Fibroblast of mammary gland (primary cell): ENCODE measurements around the gene KIAA1143.

Experiments
- DNase-seq: peaks from one replicate; pipeline ENCODE4 v3.0.0-alpha.2; 2010; ENCODE audit warnings: low read depth
- H3K4me3 ChIP-seq: 2 replicates; pipeline ENCODE4 v1.5.1; 2011; ENCODE audit warnings: low read depth, mild to moderate bottlenecking, low read length, moderate library complexity; ENCODE audit not compliant: control insufficient read depth
- TF ChIP-seq, protein P1 (sequence below): conservative IDR thresholded peaks from 2 replicates; pipeline ENCODE4 v1.5.1; 2011; ENCODE audit warnings: low read depth, low read length, inconsistent platforms; ENCODE audit not compliant: control insufficient read depth, insufficient read depth

Gene KIAA1143

DNA sequence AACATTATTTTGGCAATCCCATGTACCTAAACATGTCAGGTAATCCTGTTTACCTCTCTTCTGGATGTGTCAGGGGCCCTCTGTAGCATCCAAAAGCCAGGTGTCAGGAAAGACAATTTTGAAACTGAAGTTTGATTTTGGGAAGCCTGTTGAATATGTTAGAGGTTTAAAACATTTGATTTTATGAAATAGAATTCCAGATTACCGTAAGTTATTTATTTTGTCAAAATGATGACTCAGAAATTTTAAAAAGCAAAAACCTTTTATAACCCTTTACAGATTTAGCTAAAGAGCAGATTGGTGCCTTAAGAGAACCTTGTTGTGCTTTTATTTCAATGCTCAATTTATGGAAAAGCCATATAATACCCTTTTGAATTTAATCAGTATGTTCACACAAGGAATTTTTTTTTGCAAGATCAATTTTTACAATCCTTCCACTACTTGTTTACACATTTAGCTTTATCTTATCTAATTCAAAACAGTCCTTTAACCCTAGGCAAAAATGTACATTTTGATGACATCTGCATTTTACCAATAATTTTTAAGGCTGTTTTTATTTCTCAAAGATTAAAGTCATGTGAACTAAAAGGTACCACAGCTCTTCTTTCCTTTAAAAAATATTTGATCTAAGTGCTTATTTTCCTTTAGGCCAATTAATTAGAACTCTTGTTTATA, 10.1 kb upstream of the KIAA1143 start:
- no peak for DNase-seq
- no peak overlapping the region for H3K4me3 ChIP-seq
- TF ChIP-seq, protein P1, sequence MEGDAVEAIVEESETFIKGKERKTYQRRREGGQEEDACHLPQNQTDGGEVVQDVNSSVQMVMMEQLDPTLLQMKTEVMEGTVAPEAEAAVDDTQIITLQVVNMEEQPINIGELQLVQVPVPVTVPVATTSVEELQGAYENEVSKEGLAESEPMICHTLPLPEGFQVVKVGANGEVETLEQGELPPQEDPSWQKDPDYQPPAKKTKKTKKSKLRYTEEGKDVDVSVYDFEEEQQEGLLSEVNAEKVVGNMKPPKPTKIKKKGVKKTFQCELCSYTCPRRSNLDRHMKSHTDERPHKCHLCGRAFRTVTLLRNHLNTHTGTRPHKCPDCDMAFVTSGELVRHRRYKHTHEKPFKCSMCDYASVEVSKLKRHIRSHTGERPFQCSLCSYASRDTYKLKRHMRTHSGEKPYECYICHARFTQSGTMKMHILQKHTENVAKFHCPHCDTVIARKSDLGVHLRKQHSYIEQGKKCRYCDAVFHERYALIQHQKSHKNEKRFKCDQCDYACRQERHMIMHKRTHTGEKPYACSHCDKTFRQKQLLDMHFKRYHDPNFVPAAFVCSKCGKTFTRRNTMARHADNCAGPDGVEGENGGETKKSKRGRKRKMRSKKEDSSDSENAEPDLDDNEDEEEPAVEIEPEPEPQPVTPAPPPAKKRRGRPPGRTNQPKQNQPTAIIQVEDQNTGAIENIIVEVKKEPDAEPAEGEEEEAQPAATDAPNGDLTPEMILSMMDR: no peak

DNA sequence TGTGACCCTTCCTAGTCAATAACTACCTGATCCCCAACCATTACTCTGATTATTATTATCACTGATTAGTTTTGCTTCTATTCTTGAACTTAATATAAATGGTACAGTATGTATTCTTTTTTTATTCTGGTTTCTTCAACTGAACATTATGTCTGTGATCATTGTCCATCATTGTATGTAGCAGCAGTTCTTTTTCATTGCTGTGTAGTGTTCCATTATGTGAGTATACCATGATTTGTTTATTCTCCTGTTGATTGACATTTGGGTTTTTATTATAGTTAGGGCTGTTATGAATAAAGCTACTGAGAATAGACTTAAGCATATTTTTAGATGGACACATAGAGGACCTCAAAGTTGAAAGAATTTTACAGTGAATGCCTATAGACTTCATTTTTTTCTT, 2.8 kb upstream of the KIAA1143 start:
- no peak overlapping the region for H3K4me3 ChIP-seq
- TF ChIP-seq, protein P1: no peak
- DNase-seq: no peak

DNA sequence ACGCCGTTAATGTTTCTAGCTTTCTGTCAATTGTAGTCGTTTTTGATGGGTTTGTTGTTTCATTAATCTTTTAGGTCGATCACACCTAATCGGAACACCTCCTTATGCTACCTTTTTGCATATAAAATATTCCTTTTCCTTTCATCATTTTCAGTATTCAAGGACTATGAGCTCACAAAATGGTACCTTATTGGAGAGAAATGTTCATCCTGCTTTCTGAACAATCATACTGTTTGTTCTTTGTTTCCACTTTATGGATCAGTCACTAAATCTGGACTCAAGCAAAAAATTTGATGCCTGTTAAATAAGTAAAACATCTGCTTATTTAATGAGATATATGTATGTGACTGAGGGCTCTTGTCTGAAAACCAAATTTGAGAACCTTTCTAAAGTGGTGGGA, 1.3 kb upstream of the KIAA1143 start:
- TF ChIP-seq, protein P1: no peak
- H3K4me3 ChIP-seq: peak overlapping the region; percentile 94

DNA sequence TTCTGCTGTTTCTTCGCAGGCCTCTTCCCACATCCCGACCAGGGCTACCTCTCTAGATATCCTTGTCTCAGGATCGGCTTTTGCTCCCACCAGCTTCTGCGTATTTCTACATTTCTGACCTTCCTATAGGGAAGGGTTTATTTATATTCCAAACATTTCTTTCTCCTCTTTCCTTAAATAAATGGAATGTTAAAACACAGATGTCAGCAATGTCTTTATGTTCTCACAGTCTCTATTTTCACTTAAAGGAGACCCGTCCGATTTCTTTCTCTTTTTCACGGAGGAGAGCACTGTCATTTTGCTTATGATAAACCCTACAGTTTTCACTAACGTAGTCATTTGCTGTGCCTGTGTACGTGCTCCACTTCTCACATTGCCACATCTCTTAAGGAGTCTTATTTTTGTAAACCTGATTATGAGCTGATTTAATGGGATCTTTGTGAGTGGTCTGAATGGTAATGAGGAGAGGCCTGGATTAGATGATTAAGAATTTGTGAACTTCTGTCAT, 805 bp upstream of the KIAA1143 start:
- TF ChIP-seq, protein P1: no peak
- H3K4me3 ChIP-seq: peak overlapping the region; percentile 94
- DNase-seq: peak; percentile 18

More for the DNA sequence above, 1.3 kb upstream of the KIAA1143 start:
- DNase-seq: no peak

DNA sequence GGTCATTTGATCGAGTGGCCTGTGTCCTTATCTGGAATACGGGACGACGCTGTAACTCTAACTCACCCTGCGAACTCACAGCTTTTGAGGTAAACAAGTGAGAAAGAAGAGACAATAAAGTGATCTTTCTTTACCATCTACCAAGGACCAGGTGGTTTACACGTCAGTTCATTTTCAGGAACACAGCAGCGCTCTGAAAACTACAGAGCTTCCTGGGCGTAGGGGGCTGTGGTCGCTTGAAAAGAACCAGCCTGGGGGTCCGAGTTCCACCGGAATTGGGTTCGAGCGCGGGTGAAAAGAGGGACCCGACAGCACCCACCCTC, 357 bp downstream of the KIAA1143 start:
- TF ChIP-seq, protein P1: no peak
- no peak for DNase-seq
- H3K4me3 ChIP-seq: peak overlapping the region; percentile 94

DNA sequence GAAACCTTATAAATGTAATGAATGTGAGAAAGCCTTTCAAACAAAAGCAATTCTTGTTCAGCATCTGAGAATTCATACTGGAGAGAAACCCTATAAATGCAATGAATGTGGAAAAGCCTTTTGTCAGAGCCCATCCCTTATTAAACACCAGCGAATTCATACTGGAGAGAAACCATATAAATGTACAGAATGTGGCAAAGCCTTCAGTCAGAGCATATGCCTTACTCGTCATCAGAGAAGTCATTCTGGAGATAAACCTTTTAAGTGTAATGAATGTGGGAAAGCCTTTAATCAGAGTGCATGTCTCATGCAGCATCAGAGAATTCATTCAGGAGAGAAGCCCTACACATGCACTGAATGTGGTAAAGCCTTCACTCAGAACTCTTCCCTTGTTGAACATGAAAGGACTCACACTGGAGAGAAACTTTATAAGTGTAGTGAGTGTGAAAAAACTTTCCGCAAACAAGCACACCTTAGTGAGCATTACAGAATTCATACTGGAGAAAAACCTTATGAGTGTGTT, 26.7 kb downstream of the KIAA1143 start:
- DNase-seq: no peak
- no peak overlapping the region for H3K4me3 ChIP-seq
- TF ChIP-seq, protein P1: no peak
